NCI-H524 (cell line): Measurements from ENCODE around the gene ULBP3.
A peak's percentile ranks its signal among the peaks of the same experiment; 100 is the strongest.
"Not testable (repeated sequence)": the region's sequence is repeated elsewhere in the genome, so short reads cannot be mapped to it uniquely, and the experiment has no call there.

Experiments used
- DNase-seq, 2 experiments: peaks; one replicate each; lab custom pipeline; 2025; lab: John Stamatoyannopoulos, UW

ULBP3 gene

DNA sequence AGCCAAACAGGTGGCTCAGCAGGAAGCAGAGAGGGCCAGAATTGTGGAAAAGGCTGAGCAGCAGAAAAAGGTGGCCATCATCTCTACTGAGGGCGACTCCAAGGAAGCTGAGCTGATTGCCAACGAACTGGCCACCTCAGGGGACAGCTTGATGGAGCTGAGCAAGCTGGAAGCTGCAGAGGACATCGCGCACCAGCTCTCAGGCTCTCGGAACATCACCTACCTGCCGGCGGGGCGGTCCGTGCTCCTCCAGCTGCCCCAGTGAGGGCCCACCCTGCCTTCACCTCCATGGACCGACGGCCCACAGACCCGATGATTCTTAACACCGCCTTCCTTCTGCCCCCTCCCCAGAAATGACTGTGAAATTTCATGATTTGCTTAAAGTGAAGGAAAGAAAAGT, 25.8 kb downstream of the ULBP3 start:
- no peak for DNase-seq

- DNase-seq = peak; percentile 30 to 54
Measured at GRCh38 chr6:150038202-150039062, 30.5 kb downstream of the ULBP3 start.

- peak in 1 of 2 experiments; percentile 18 for DNase-seq
Measured at GRCh38 chr6:150037526-150038201, 31.3 kb downstream of the ULBP3 start.

DNA sequence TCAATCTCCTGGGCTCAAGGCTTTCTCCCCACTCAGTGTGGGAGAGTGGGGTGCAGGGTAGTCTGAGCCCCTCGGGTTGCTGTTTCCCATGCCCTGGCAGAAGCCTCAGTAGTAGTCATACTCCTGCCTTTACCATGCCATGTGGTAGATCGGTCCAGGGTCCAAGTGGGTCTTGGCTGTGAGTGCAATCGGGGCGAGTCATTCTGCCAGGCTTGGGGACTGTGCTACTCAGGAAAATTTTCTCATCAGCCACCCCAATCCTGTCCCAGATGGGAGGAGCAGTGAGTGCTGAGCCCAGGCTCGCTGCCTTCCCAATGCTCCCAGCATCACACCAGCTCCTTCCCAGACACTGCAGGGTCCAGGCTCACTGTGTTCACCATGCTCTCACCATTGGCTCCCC, 32.8 kb downstream of the ULBP3 start:
- DNase-seq = no peak

DNA sequence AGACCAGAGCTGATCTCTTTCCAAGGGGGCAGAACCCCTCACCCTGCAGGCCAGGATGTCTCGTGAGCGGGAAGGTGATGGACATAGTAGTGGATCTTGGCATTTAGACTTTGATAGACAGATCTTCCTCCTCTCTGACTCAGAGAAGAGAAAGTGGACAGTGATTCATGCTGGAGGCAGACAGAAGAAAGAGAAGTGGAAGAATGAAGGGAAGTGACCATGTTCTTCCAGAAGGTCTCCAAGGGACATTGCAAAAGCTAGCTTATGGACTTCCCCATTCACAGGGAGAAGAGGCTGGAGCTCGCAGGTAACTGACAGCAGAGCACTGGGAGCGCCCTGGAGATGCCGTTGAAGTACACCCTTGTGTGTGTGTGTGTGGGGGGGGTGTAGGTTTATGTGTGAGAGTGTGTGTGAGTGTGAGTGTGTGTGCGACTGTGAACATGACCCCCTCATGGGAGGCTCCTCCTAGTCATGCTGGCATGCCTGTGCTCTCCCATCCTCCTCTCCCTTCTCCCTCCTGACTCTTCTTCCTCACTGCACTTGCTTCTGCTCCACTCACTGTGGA, 35.6 kb downstream of the ULBP3 start:
- DNase-seq = no peak

DNA sequence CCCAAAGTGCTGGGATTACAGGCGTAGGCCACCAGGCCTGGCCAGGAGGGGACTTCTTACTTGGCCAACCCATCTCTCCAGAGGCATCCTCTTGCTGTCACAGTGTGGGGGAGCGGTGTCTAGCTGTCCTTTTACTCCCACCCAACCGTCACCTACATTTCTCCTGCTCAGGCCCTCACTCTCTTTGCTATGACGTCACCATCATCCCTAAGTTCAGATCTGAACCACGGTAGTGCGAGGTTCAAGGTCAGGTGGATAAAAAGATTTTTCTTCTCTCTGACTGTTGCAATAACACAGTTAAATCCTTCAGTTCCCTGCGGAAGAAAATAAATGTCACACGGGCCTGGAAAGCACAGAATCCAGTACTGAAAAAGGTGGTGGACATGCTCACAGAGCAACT, 36.3 kb downstream of the ULBP3 start:
- no peak for DNase-seq

GRCh38 chr6:150030611-150031010, 38.3 kb downstream of the ULBP3 start:
- no peak for DNase-seq

GRCh38 chr6:150029749-150030148, 39.2 kb downstream of the ULBP3 start:
- no peak for DNase-seq

DNA sequence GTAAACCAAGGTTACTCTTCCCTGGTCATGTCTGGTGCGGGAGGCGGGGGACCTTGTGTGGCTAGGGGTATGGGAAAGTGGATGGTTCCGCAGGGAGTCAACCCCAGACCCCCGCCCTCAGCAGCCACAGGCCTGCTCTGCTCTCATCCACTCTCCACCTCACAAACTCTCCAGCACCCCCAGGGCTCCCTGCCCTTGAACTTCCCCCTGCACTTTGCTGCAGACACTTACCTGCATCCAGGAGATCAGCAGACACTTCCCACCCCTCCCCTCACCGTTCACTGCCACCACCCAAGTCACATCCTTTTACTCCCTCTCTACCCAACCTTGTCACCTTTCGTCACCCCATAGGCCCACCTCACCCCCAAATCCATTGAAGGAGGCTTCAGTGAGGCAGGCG, 39.6 kb downstream of the ULBP3 start:
- DNase-seq = no peak

DNA sequence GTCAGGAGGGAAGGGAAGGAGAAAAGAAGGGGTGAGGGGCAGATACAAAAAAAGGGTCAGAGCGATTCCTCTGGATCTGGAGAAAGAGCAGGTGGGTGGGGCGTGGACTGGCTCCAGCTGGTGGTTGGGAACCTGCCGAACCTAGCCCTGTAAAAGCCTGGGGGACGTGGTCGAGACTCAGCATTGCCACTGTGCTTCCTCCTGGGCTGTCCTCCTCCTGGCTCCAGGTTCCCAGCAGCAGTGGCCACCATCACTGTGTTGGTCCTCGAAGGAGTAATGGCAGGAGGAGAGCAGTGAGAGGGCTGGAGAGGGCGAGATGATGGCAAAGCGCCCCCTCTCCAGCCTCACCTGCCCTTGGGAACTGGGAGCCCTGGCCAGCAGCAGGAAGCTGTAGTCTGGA, 40.1 kb downstream of the ULBP3 start:
- DNase-seq = no peak

DNA sequence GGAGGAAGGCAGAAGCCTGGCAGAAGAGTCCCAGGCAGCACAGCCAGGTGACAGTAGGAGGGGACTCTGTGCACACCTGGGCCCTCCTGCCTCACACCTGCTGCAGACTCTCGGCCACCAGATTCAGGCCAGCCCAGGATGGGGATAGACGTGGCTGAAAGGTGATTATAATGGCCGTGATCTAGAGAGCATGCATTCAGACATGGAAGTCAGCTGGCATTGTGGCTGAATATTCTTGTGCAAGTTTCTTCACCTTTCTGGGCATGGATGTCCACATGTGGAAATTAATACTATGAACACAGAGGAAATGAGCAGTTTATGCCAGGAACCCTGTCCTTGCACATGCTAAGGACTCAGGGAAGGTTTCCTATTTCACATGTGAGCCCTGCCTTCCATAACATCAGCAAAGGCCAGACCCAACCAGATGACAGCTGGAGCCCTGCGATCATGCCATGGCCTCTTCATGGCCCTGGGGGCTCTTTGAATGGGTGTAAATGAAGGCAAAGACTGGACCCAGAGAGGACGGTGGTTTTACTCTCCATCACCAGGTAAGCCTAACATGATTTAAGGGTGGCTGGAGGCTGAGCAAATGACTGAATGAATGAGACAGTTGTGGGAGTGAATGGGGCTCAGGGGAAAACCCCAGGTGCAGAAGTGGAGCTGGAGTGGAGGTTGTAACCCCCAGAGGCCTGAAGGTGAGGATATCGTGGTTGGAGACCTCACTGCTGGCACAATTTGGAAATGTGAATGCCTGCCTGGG, 40.9 kb downstream of the ULBP3 start:
- no peak for DNase-seq

GRCh38 chr6:150026976-150027805, 41.7 kb downstream of the ULBP3 start:
- no peak for DNase-seq

GRCh38 chr6:150025201-150025917, 43.6 kb downstream of the ULBP3 start, which contains the start of gene RAET1L:
RAET1L (minus strand) TSS chr6:150025532; CDS start chr6:150025471, 61 bp downstream.
- no peak for DNase-seq

- no peak for DNase-seq
Measured at GRCh38 chr6:150024646-150025155, 44.2 kb downstream of the ULBP3 start.

- not testable (repeated sequence) for DNase-seq
Measured at GRCh38 chr6:150024021-150024420, 44.9 kb downstream of the ULBP3 start.

DNA sequence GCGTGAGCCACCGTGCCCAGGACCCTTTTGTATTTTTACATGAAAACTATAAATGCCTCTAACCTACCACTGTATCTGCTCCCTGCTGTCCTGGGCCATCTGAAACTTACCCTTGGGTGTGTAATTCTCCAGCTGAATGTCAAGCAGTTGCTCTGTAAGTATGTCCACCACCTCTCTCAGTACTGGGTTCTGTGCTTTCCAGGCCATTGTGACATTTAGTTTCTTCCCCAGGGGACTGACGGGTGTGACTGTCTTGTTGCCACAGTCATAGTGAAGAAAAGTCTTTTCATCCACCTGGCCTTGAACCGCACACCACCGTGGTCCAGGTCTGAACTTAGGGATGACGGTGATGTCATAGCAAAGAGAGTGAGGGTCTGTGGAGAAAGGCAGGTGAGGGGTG, 47.1 kb downstream of the ULBP3 start:
- not testable (repeated sequence) for DNase-seq

- DNase-seq = no peak
Measured at GRCh38 chr6:150018846-150019580, 49.9 kb downstream of the ULBP3 start.

DNA sequence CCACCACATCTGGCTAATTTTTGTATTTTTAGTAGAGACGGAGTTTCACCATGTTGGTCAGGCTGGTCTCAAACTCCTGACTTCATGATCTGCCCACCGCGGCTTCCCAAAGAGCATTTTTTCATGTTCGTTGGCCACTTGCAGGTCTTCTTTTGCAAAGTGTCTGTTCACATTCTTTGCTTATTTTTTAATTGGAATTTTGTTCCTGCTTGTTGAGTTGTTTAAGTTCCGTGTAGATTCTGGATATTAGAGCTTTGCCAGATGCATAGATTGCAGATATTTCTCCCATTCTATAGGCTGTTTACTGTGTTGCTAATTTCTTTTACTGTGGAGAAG, 51.8 kb downstream of the ULBP3 start:
- not testable (repeated sequence) for DNase-seq

DNA sequence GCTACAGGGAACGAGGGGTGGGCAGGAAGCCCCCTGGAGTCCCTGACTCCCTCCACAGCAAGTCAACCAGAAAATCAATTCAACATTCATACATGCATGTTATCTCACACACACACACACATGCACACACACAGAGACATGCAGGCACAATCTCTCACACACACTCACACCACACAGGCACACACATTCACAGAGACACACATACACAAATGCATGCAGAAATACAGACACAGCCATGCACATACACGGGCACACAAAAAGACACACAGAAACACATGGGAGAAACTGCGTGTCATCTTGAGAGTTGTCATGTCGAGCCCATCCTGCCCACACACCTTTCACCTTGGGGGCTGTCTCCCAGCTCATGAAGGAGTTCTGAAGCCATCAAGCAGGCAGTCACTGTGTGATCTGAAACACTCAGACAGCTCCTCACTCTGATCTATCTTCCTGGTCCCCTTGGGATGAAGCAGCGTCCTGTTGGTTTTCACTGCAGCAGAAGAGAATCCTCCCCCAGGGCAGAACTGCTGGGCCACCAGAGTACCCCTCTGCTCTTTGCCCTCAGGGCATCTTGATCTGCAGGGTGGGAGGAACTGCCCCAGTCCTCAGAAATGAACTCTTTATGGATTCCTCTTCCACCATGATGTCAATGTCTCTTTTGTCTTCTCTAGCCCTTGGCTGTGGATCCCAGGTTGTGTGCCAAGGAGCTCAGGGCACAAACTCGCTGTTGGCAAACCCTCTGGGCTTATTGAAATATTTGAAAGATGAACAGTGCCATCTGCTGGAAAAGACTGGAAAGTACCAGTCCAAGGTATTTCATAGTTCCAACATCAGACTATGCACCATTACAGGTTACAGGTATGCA, 52.4 kb downstream of the ULBP3 start:
- peak; percentile 56 to 85 for DNase-seq
